GM12873 (cell line): Measurements from ENCODE around the gene NEK2.

Experiments used
- CTCF ChIP-seq: IDR thresholded peaks from 2 replicates; pipeline ENCODE4 v1.5.1; 2012; ENCODE audit warnings: low read depth, mild to moderate bottlenecking, moderate library complexity, low read length, control low read depth; ENCODE audit not compliant: insufficient read depth; ENCODE audit errors: missing control alignments

Gene NEK2

GRCh38 chr1:211675230-211676105, at the start of gene NEK2:
Gene NEK2 (minus strand): TSS chr1:211675621. CDS start chr1:211675479, 142 bp downstream.
- no peak for TF ChIP-seq CTCF

- no peak for TF ChIP-seq CTCF
Observed at GRCh38 chr1:211724687-211725196, 49.3 kb upstream of the NEK2 start.

- no peak for TF ChIP-seq CTCF
Observed at GRCh38 chr1:211723273-211723672, 47.9 kb upstream of the NEK2 start.

- TF ChIP-seq CTCF = no peak
Observed at GRCh38 chr1:211722277-211723175, 47.1 kb upstream of the NEK2 start.

GRCh38 chr1:211715971-211716370, 40.5 kb upstream of the NEK2 start:
- no peak for TF ChIP-seq CTCF

GRCh38 chr1:211714154-211714553, 38.7 kb upstream of the NEK2 start:
- TF ChIP-seq CTCF = no peak

GRCh38 chr1:211713231-211713630, 37.8 kb upstream of the NEK2 start:
- TF ChIP-seq CTCF = no peak
